Measurements from ENCODE around the gene TUFT1. TPM values are rescaled to one million over a fixed set of nuclear protein-coding genes. Genes with fewer than 3 reads are reported as not detected.

TUFT1 gene
- total RNA-seq, 2 donors from 2014 or later, result 4.3 to 7.9 TPM

DNA sequence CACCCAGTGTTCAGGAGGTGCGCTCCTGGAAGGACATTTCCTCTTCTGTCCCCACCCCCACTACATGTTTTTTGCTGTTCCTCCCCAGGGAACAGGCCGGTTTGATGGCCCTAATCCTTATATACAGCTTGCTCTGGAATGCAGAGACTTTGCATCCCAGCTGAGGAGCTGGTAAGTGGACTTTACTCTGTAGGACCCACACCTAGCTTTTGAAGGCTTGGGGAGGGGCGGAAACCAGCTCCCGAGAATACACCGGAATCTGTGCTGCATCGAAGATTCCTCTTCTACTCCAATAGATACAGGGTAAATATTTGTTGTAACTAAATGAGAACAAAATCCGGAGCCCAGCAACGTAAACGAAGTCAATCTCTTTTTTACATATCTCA is 30.1 kb upstream of the TUFT1 start:
- Histone ChIP-seq H3K36me3 (no peaks in the 10 kb centered on the region), H3K27ac (no peak overlapping the region), H3K4me3 (no peak overlapping the region), H3K27me3 (no peaks in the 10 kb centered on the region), H3K4me1 (peaks cover 0 to 20% of the 10 kb centered on the region in 2 donors), H3K9me3 (no peaks in the 10 kb centered on the region)
- TF ChIP-seq, protein P1, sequence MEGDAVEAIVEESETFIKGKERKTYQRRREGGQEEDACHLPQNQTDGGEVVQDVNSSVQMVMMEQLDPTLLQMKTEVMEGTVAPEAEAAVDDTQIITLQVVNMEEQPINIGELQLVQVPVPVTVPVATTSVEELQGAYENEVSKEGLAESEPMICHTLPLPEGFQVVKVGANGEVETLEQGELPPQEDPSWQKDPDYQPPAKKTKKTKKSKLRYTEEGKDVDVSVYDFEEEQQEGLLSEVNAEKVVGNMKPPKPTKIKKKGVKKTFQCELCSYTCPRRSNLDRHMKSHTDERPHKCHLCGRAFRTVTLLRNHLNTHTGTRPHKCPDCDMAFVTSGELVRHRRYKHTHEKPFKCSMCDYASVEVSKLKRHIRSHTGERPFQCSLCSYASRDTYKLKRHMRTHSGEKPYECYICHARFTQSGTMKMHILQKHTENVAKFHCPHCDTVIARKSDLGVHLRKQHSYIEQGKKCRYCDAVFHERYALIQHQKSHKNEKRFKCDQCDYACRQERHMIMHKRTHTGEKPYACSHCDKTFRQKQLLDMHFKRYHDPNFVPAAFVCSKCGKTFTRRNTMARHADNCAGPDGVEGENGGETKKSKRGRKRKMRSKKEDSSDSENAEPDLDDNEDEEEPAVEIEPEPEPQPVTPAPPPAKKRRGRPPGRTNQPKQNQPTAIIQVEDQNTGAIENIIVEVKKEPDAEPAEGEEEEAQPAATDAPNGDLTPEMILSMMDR (IDR thresholded peaks at IDR 0.05), result no peak
- DNase-seq (ENCODE audit: low spot score), result no peak

DNA sequence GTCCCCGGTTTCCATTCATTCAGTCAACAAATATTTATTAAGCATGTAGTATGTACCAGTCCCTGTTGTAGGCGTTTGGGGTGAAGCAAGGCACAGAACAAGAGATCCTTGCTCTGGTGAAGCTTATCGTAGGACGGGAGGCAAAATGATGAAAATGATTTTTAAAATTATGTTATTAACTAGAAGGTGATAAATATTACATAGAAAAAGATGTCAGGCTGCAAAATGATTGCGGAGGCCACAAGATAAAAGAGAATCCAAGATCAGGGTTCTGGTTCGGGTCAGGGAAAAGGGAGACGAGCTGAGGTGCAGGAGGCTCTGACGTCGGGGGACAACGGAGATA is 29.5 kb upstream of the TUFT1 start:
- Histone ChIP-seq H3K4me3 (peak overlapping the region; percentile 47 to 71), H3K36me3 (no peaks in the 10 kb centered on the region), H3K27ac (peak overlapping the region in 1 of 2 donors; percentile 7), H3K4me1 (peaks cover 0 to 20% of the 10 kb centered on the region in 2 donors), H3K9me3 (no peaks in the 10 kb centered on the region), H3K27me3 (no peaks in the 10 kb centered on the region)
- TF ChIP-seq, protein P1 (IDR thresholded peaks at IDR 0.05), result no peak
- DNase-seq (ENCODE audit: low spot score), result no peak

DNA sequence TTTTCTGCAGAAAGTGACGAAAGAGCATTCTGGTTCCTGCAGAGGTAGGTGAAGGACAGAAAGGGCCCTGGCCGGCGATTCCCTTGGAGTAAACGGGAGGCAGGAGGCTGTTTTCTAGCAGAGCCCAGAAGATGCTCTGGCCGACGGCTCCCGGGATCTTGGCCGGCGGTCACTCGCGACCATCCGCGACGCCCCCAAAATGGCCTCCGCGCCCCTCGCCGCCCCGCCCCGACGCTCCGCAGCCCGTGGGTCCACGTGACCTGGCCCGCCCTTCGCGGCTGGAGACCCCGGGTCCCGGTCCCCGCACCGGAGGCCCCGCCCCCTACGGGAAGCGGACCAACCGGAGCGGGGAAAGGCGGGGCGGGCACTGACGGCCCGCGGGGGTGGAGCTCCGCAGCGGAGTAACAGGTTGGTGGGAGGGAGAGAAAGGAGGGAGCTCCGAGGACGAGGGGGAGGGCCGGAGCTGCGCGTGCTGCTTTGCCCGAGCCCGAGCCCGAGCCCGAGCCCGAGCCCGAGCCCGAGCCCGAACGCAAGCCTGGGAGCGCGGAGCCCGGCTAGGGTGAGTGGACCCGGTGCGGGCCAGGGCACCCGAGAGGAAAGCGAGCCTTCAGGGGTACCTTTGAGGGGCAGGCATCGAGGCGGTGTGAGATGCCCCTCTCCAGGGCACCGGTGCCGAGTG is 29.0 kb upstream of the TUFT1 start, which contains the start of gene CGN:
CGN (plus strand) TSS at position 431 of the 679 bp plus-strand sequence. CDS start 7,133 bp downstream, outside the sequence.
- peak; percentile 70 for DNase-seq (ENCODE audit: low spot score)
- H3K36me3 ChIP-seq, result no peaks in the 10 kb centered on the region
- peak within 1 kb of the TSS; percentile 7 to 40 for H3K27ac ChIP-seq
- TF ChIP-seq, protein P1 (IDR thresholded peaks at IDR 0.05), result no peak
- H3K4me3 ChIP-seq, result peak within 1 kb of the TSS; percentile 47 to 71
- no peaks in the 10 kb centered on the region for H3K27me3 ChIP-seq
- peaks cover 0 to 20% of the 10 kb centered on the region in 2 donors for H3K4me1 ChIP-seq
- H3K9me3 ChIP-seq, result no peaks in the 10 kb centered on the region

DNA sequence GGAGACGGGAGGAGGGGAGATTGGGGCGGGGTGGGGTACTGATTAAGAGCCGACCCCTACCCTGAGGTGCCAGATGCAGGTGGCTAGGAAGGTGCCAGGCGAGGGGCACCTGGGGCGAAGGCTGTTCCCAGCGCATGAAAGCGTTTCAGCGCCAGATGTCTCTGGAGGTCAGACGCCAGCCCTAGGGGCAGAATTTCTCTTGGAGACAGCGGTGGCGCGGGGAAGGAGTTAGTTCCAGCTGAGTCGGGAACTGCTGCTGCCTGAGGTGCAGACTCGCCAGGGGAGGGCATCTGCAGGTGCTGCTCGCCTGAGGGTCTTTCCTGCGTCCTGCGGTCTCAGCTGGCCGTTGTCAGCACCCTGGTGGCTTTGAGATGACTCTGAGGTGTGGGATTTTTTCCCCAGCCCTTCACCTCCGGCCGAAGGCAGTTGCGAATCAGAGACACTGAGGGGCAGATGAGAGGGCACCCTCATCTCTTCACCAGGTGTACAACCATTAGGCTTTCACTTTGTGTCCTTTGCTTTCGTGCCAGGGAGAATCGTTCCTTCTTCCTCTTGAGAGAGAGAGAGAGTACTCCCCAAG is 28.4 kb upstream of the TUFT1 start:
- Histone ChIP-seq H3K27ac (peak overlapping the region in 1 of 2 donors; percentile 40), H3K36me3 (no peaks in the 10 kb centered on the region), H3K9me3 (no peaks in the 10 kb centered on the region), H3K4me1 (peaks cover 0 to 20% of the 10 kb centered on the region in 2 donors), H3K27me3 (no peaks in the 10 kb centered on the region), H3K4me3 (peak overlapping the region; percentile 47 to 71)
- TF ChIP-seq, protein P1 (IDR thresholded peaks at IDR 0.05), result no peak
- peak; percentile 59 for DNase-seq (ENCODE audit: low spot score)

DNA sequence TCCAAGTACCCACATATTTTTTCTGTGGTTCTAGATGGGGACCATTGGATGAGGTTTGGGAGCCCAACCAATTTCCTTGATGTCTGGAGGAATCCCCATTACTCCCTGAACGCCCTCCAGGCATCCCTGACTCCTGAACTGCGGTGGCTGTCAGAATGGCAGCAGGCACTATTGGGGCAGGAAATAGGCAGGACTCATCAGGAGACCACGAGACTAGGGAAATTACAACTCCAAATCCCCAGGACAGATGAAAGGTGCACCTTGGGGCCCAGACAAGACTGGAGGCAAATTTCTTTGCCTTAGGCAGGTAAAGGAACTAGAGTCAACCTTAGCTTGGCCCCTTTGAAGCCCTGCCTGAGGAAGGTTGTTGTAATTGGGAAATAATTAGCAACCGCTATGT is 27.8 kb upstream of the TUFT1 start:
- Histone ChIP-seq H3K4me3 (peak overlapping the region in 1 of 2 donors; percentile 71), H3K27me3 (no peaks in the 10 kb centered on the region), H3K27ac (no peak overlapping the region), H3K4me1 (peaks cover 0 to 20% of the 10 kb centered on the region in 2 donors), H3K36me3 (no peaks in the 10 kb centered on the region), H3K9me3 (no peaks in the 10 kb centered on the region)
- no peak for DNase-seq (ENCODE audit: low spot score)
- TF ChIP-seq, protein P1 (IDR thresholded peaks at IDR 0.05), result no peak

Measured in right atrium auricular region (tissue), 2 donors.